Loucy (cell line): ENCODE results near the gene DLG1.

Source experiments
- CTCF ChIP-seq: fragments of 200-600 bp; sonication (generic); conservative IDR thresholded peaks from 2 replicates; pipeline ENCODE4 v1.5.1; 2014; ENCODE audit warnings: mild to moderate bottlenecking, antibody characterized with exemption, low read length
- EZH2phosphoT487 ChIP-seq: fragments of 200-600 bp; IDR thresholded peaks from 2 replicates; pipeline ENCODE4 v1.6.1; 2018; ENCODE audit warnings: antibody characterized with exemption, mild to moderate bottlenecking, moderate library complexity, borderline replicate concordance

DNA sequence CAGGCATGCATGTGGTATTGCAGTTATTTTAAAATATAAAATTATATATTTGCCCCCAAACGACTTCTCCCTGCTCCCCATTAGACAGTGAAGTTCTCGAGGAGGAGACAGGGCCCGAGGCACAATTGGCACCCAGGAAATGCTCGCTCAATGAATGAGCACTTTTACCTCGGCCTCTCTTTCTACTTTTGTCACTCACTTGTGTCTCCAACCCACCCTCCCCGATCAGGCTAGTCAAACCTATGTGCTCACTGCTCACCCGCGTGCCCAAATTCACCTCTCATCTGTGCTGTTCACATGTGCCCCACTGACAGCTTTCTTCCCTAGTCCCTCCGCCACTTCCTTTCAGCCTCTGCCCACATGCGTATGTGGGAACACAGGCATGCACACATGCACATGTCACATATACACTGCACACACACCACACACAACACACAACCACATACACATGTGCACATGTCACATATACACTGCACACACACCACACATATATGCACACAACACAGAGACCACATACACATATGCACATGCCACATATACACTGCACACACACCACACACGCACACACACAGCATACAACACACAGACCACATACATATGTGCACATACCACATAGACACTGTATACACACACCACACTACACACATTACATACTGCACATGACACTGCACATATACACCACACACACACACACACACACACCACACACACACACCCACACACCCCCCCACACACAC is 46.3 kb upstream of the DLG1 start:
- no peak for TF ChIP-seq CTCF
- TF ChIP-seq EZH2phosphoT487: no peak
